ENCODE measurements around the gene ANO6.

ANO6 gene

GRCh38 chr12:45475594-45475993 is 259.7 kb downstream of the ANO6 start:
- TF ChIP-seq CTCF (conservative IDR thresholded peaks at IDR 0.05; ENCODE audit: low read depth, low read length), result no peak
- no peak for DNase-seq (ENCODE audit: low read depth)
- no peak overlapping the region for H3K4me3 ChIP-seq (ENCODE audit: low read length)

- DNase-seq (ENCODE audit: low read depth), result no peak
- H3K4me3 ChIP-seq (ENCODE audit: low read length), result no peak overlapping the region
Observed at GRCh38 chr12:45477526-45477925, 261.6 kb downstream of the ANO6 start.

GRCh38 chr12:45478931-45479330 is 263.0 kb downstream of the ANO6 start:
- TF ChIP-seq CTCF (conservative IDR thresholded peaks at IDR 0.05; ENCODE audit: low read depth, low read length), result no peak
- no peak overlapping the region for H3K4me3 ChIP-seq (ENCODE audit: low read length)
- no peak for DNase-seq (ENCODE audit: low read depth)

More at GRCh38 chr12:45477526-45477925, 261.6 kb downstream of the ANO6 start:
- no peak for TF ChIP-seq CTCF (conservative IDR thresholded peaks at IDR 0.05; ENCODE audit: low read depth, low read length)

GRCh38 chr12:45481746-45482145 is 265.9 kb downstream of the ANO6 start:
- DNase-seq (ENCODE audit: low read depth), result no peak
- H3K4me3 ChIP-seq (ENCODE audit: low read length), result no peak overlapping the region
- no peak for TF ChIP-seq CTCF (conservative IDR thresholded peaks at IDR 0.05; ENCODE audit: low read depth, low read length)

GRCh38 chr12:45483571-45483970 is 267.7 kb downstream of the ANO6 start:
- no peak for TF ChIP-seq CTCF (conservative IDR thresholded peaks at IDR 0.05; ENCODE audit: low read depth, low read length)
- no peak overlapping the region for H3K4me3 ChIP-seq (ENCODE audit: low read length)
- no peak for DNase-seq (ENCODE audit: low read depth)
